ENCODE data around the gene PDC.

DNA sequence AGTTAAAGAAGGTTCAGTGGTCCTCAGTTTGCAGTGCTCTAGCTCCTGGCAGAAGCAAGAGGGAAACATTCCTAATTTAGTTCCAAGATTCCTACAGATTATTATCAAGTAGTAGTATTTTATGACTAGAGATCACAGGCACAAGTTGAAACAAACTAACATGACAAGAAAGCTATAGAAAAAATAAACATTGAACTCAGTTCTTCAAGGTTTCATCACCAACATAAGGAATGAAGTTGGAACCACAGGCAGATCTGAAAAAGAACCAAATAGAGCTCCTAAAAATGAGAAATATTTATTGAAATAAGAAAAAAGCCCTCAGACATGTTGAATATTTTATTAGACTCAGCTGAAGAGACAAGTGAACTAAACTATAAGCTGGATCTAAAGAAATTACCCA, 40.6 kb downstream of the PDC start:
- TF ChIP-seq, protein P1, sequence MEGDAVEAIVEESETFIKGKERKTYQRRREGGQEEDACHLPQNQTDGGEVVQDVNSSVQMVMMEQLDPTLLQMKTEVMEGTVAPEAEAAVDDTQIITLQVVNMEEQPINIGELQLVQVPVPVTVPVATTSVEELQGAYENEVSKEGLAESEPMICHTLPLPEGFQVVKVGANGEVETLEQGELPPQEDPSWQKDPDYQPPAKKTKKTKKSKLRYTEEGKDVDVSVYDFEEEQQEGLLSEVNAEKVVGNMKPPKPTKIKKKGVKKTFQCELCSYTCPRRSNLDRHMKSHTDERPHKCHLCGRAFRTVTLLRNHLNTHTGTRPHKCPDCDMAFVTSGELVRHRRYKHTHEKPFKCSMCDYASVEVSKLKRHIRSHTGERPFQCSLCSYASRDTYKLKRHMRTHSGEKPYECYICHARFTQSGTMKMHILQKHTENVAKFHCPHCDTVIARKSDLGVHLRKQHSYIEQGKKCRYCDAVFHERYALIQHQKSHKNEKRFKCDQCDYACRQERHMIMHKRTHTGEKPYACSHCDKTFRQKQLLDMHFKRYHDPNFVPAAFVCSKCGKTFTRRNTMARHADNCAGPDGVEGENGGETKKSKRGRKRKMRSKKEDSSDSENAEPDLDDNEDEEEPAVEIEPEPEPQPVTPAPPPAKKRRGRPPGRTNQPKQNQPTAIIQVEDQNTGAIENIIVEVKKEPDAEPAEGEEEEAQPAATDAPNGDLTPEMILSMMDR (IDR thresholded peaks at IDR 0.05; ENCODE audit: low read length), result no peak
- TF ChIP-seq EZH2 (IDR thresholded peaks at IDR 0.05; ENCODE audit: borderline replicate concordance, low read length), result no peak

Data from OCI-LY1 (cell line).